Suprapubic skin (tissue), 2 donors: ENCODE measurements around the gene PIP.
"Not testable (repeated sequence)": the region's sequence is repeated elsewhere in the genome, so short reads cannot be mapped to it uniquely, and the experiment has no call there.

Experiments used
- EP300 ChIP-seq: sonication (generic); formaldehyde crosslinking; IDR thresholded peaks from one replicate; pipeline ENCODE4 v1.6.1; 2017; ENCODE audit warnings: antibody characterized with exemption
- POLR2A ChIP-seq, 2 donors: fragments of 450-650 bp; IDR thresholded peaks; one replicate each; pipeline ENCODE4 v1.6.1; 2017; ENCODE audit warnings: antibody characterized with exemption in 2 of 2, mild to moderate bottlenecking in 2 of 2, moderate library complexity in 2 of 2

GRCh38 chr7:143085610-143086009, 46.3 kb upstream of the PIP start:
- TF ChIP-seq POLR2A (IDR thresholded peaks at IDR 0.05); EP300: not testable (repeated sequence)
